WERI-Rb-1 (cell line): ENCODE results near the gene ATG4D.
A peak's percentile ranks its signal among the peaks of the same experiment; 100 is the strongest.

ENCODE experiments used
- DNase-seq: peaks from one replicate; pipeline ENCODE4 v3.0.0-alpha.2; 2020
- H3K27ac ChIP-seq: fragments of 250-450 bp; sonication (Bioruptor Pico); 2 replicates; pipeline ENCODE4 v1.5.1; 2020; ENCODE audit warnings: mild to moderate bottlenecking, moderate library complexity
- H3K27me3 ChIP-seq: fragments of 250-450 bp; sonication (Bioruptor Pico); 2 replicates; pipeline ENCODE4 v1.5.1; 2021; ENCODE audit warnings: mild to moderate bottlenecking, low read depth, moderate library complexity; ENCODE audit not compliant: insufficient read depth, severe bottlenecking
- H3K36me3 ChIP-seq: fragments of 250-450 bp; sonication (Bioruptor Pico); 2 replicates; pipeline ENCODE4 v1.5.1; 2020; ENCODE audit warnings: mild to moderate bottlenecking, moderate library complexity
- H3K4me3 ChIP-seq: 2 replicates; pipeline ENCODE4 v1.5.1; 2011; ENCODE audit warnings: low read depth, mild to moderate bottlenecking, control low read depth, low read length
- H3K9me3 ChIP-seq: fragments of 250-450 bp; sonication (Bioruptor Pico); 2 replicates; pipeline ENCODE4 v1.5.1; 2021; ENCODE audit warnings: mild to moderate bottlenecking, moderate library complexity; ENCODE audit not compliant: severe bottlenecking
- TF ChIP-seq, protein P1 (sequence below): IDR thresholded peaks from 2 replicates; pipeline ENCODE4 v1.5.1; 2011; ENCODE audit warnings: low read depth, mild to moderate bottlenecking, control low read depth, inconsistent platforms, low read length

The ATG4D gene

DNA sequence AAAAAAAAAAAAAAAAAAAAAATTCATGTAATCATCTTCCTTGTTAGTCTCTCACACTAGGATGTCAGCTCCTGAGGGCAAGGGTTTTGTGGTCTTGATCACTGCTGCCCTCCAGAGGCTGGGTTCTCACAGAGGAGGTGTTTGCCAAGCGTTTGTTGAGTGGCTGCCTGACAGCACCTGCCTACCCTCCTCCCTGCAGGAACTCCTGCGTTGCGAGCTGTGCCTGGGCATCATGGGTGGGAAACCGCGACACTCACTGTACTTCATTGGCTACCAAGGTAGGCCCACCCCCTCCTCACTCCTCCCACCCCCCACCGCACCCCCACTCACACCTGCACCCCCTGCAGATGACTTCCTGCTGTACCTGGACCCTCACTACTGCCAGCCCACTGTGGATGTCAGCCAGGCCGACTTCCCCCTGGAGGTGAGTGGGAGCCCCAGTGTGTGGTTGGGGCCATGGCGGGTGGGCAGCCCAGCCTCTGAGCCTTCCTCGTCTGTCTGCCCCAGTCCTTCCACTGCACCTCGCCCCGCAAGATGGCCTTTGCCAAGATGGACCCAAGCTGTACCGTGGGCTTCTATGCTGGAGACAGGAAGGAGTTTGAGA lies 8.1 kb downstream of the ATG4D start:
- Histone ChIP-seq H3K36me3 (peaks cover 96% of the 10 kb centered on the region), H3K27ac (peak overlapping the region; percentile 44), H3K27me3 (no peaks in the 10 kb centered on the region), H3K9me3 (no peaks in the 10 kb centered on the region), H3K4me3 (no peak overlapping the region)
- peak; percentile 45 for DNase-seq
- TF ChIP-seq, protein P1, sequence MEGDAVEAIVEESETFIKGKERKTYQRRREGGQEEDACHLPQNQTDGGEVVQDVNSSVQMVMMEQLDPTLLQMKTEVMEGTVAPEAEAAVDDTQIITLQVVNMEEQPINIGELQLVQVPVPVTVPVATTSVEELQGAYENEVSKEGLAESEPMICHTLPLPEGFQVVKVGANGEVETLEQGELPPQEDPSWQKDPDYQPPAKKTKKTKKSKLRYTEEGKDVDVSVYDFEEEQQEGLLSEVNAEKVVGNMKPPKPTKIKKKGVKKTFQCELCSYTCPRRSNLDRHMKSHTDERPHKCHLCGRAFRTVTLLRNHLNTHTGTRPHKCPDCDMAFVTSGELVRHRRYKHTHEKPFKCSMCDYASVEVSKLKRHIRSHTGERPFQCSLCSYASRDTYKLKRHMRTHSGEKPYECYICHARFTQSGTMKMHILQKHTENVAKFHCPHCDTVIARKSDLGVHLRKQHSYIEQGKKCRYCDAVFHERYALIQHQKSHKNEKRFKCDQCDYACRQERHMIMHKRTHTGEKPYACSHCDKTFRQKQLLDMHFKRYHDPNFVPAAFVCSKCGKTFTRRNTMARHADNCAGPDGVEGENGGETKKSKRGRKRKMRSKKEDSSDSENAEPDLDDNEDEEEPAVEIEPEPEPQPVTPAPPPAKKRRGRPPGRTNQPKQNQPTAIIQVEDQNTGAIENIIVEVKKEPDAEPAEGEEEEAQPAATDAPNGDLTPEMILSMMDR, result peak; percentile 37; the same call in 1 of the 2 replicates

DNA sequence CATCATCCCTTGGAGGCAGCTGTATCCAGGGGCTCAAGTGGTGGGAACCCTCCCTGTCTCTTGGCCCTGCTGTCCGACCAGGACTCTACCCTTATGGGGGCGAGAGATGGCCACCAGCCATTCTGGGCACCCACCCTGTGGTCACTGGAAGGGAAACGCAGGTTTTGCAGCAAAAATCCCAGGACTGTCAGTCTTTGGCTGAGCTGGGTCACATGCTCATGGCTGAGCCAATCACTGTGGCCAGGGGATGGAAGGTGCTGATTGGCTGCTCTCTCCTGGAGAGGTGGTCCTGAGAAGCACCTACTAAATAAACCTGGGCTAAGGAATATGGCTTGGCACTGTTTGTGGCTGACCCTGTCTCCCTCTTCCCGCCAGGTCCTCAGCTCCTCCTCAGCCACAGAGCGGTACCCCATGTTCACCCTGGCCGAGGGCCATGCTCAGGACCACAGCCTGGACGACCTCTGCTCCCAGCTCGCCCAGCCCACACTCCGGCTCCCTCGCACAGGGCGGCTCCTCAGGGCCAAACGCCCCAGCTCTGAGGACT lies 8.9 kb downstream of the ATG4D start:
- Histone ChIP-seq H3K36me3 (peaks cover 97% of the 10 kb centered on the region), H3K27me3 (no peaks in the 10 kb centered on the region), H3K4me3 (no peak overlapping the region), H3K9me3 (no peaks in the 10 kb centered on the region), H3K27ac (peak overlapping the region; percentile 44; the same call in 1 of the 2 replicates)
- peak; percentile 71 for DNase-seq
- TF ChIP-seq, protein P1, result no peak

DNA sequence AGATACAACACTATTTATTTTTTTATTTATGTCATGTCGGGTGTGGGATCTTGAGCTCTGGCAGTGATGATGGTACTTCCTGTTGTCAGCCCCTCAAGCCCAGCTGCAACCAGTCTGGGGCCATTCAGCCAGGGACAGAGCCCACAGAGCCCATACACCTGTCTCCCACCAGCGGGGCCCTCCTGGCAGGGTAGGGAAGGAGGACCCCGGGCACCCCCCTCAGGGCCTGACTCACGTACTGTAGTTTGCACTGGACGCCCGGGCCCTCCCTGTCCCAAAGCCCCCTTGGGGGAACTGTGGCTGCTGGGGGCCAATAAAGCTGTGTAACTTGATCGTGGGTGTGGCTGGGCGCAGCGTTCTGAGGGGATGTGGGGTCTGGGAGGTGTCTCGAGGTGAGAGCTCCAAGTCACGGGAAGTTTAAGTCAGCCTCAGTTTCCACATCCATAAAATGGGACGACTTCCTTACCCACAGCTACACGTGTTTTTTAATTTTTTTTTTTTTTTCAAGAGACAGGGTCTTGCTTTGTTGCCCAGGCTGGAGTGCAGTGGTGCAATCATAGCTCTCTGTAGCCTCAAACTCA lies 9.5 kb downstream of the ATG4D start:
- no peak overlapping the region for H3K4me3 ChIP-seq
- no peak overlapping the region for H3K27ac ChIP-seq
- no peak for DNase-seq
- TF ChIP-seq, protein P1, result no peak
- no peaks in the 10 kb centered on the region for H3K27me3 ChIP-seq
- peaks cover 99% of the 10 kb centered on the region for H3K36me3 ChIP-seq
- H3K9me3 ChIP-seq, result no peaks in the 10 kb centered on the region

GRCh38 chr19:10553943-10554381 lies 10.3 kb downstream of the ATG4D start:
- TF ChIP-seq, protein P1, result no peak
- Histone ChIP-seq H3K9me3 (no peaks in the 10 kb centered on the region), H3K27me3 (no peaks in the 10 kb centered on the region), H3K36me3 (peaks cover 99% of the 10 kb centered on the region), H3K4me3 (no peak overlapping the region), H3K27ac (no peak overlapping the region)
- DNase-seq, result no peak

- peak; percentile 33 for DNase-seq
- Histone ChIP-seq H3K27me3 (no peaks in the 10 kb centered on the region), H3K4me3 (no peak overlapping the region), H3K36me3 (peaks cover 99% of the 10 kb centered on the region), H3K27ac (no peak overlapping the region), H3K9me3 (no peaks in the 10 kb centered on the region)
- TF ChIP-seq, protein P1, result 0 out of 2 replicates have a peak, but pooled peaks have one; percentile 8
Measured at GRCh38 chr19:10554760-10555609, 11.3 kb downstream of the ATG4D start.
